Activated CD4-positive, alpha-beta T cell treated with anti-CD3 and anti-CD28 coated beads for 36 hours (primary cell): ENCODE measurements around the gene SCN3A. TPM values are rescaled to one million over a fixed set of nuclear protein-coding genes. Genes with fewer than 3 reads are reported as not detected.

Experiments
- ATAC-seq: fragments of 200-7000 bp; cut with Tn5 transposase; one replicate; pipeline ENCODE4 v1.10.0; 2021; ENCODE audit warnings: mild to moderate bottlenecking, moderate library complexity
- CTCF ChIA-PET: fragments of 350-600 bp; sonication (Branson Sonifier 250); formaldehyde crosslinking; loops from one replicate; lab custom pipeline; 2021; ENCODE audit warnings: antibody characterized with exemption; lab: Charles Lee
- POLR2A ChIA-PET: fragments of 350-600 bp; sonication (Branson Sonifier 250); formaldehyde crosslinking; loops from one replicate; lab custom pipeline; 2021; ENCODE audit warnings: antibody characterized with exemption, inconsistent platforms; lab: Charles Lee
- DNase-seq: peaks from one replicate; pipeline ENCODE4 v3.0.0-alpha.2; 2020
- H3K27ac Mint-ChIP-seq: one replicate; pipeline ENCODE4 v1.8.0; 2021; ENCODE audit warnings: mixed read lengths
- H3K27me3 Mint-ChIP-seq: one replicate; pipeline ENCODE4 v1.8.0; 2021; ENCODE audit warnings: mixed read lengths
- H3K36me3 Mint-ChIP-seq: one replicate; pipeline ENCODE4 v1.8.0; 2021; ENCODE audit warnings: low read depth, mixed read lengths
- H3K4me1 Mint-ChIP-seq: one replicate; pipeline ENCODE4 v1.8.0; 2021; ENCODE audit warnings: mixed read lengths
- H3K4me3 Mint-ChIP-seq: one replicate; pipeline ENCODE4 v1.8.0; 2021; ENCODE audit warnings: mild to moderate bottlenecking, moderate library complexity, mixed read lengths
- H3K9me3 Mint-ChIP-seq: one replicate; pipeline ENCODE4 v1.8.0; 2021; ENCODE audit warnings: low read depth, mixed read lengths
- intact Hi-C, 2 experiments: fragments of 100-400 bp; cut with DNase I in 1 of 2; cut with micrococcal nuclease in 1 of 2; formaldehyde crosslinking; loops; one replicate each; pipeline versions ENCODE4 v1.14.2 to v1.15.1; 2022 to 2024; cut with DNase I, micrococcal nuclease
- total RNA-seq, 2 experiments: library from RNA; stranded (reverse); gene quantifications; one replicate each; pipeline ENCODE4 v1.2.3, GENCODE V29; 2021

SCN3A gene
- total RNA-seq, 2 experiments from 2014 or later = 0.23 to 0.30 TPM

DNA sequence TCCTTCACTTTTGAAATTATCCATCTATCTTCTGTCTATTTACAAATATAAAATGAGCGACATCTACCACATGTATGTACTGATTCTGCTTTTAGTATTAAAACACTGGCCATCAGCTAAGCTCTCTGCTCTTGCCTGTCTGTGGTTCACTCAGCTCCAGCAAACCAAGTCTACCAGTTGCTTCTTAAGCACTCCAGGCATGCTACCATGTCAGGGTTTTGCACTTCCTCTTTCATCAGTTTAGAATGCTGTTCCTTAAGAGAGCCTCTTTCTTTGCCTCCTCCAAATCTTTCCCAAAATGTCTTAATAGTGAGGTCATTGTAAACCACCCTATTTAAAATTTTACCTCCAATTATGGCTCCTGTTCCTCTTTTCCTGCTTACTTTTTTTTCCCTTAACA is 59.5 kb downstream of the SCN3A start:
- H3K9me3 Mint-ChIP-seq = no peaks in the 10 kb centered on the region
- intact Hi-C loops = loop anchor here (5.0 kb wide), 1 partner anchor 58 kb away; the partner anchor contains the start of gene SCN3A (in 2 of the 2)
- peaks cover 1% of the 10 kb centered on the region for H3K27me3 Mint-ChIP-seq
- DNase-seq = no peak
- CTCF ChIA-PET = no interaction called here
- peaks cover 2% of the 10 kb centered on the region for H3K4me1 Mint-ChIP-seq
- POLR2A ChIA-PET = no interaction called here
- no peak overlapping the region for H3K4me3 Mint-ChIP-seq
- ATAC-seq = no peak
- no peak overlapping the region for H3K27ac Mint-ChIP-seq
- no peaks in the 10 kb centered on the region for H3K36me3 Mint-ChIP-seq

DNA sequence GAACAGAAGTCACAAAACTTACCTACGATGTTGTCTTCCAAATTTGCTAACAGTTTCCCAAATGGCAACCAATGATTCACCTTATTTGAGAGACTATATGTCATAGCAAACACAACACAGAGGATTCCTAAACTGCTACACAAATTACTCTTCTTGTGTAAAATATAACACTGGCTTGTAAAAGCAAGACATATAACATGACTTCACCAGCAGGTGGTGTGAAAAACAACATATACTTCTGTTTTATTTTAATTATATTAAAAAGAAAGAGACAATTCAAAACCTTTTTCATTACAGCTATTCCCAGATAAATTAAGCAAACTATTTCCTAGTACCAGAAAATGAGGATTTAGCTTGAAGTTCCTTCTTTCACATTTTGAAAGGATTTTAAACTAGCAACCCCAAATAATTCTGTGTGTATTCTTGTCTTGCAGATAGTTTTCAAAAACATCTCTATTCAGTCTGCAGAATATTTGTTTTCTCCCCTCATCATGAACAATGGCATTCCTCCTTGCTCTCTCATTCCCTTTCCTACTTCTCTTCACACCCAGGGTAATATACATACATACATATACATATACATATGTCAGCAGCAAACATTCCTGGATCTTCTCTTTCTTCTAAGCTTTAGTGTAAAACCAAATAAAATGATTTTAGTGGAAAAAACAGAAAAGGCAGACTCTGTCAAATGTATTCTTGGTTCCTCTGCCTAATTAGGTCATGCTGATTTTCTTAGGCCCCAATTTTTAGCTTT is 62.1 kb downstream of the SCN3A start:
- Mint-ChIP-seq H3K27me3 (peaks cover under 1% of the 10 kb centered on the region), H3K9me3 (no peaks in the 10 kb centered on the region), H3K36me3 (no peaks in the 10 kb centered on the region), H3K27ac (no peak overlapping the region), H3K4me1 (no peaks in the 10 kb centered on the region), H3K4me3 (no peak overlapping the region)
- CTCF ChIA-PET = interaction anchor here (0.8 to 1.0 kb wide), 2 partner anchors 21 to 62 kb away, joined by 3 to 6 read pairs; partner anchors contain the start of gene SCN3A
- intact Hi-C loops = loop anchor here (5.0 kb wide), 1 partner anchor 61 kb away; the partner anchor contains the start of gene SCN3A (in 2 of the 2)
- POLR2A ChIA-PET = no interaction called here
- DNase-seq (no peak), ATAC-seq (no peak)

DNA sequence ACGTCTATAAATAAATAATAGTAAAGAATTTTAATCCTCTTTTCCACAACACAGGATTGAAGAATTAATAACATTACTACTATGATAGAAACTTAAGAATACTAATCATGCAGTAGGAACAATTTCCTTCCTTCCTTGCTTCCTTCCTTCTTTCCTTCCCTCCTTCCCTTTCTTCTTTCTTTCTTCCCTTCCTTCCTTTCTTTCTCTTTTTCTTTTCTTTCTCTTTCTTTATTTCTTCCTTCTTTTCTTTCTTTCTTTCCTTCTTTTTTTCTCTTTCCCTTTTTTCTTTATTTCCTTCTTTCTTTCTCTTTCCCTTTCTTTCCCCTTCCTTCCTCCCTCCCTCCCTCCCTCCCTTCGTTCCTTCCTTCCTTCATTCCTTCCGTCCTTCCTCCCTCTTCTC is 77.6 kb downstream of the SCN3A start:
- DNase-seq (no peak), ATAC-seq (no peak)
- Mint-ChIP-seq H3K4me1 (no peaks in the 10 kb centered on the region), H3K4me3 (no peak overlapping the region), H3K36me3 (no peaks in the 10 kb centered on the region), H3K9me3 (peaks cover 2% of the 10 kb centered on the region), H3K27ac (no peak overlapping the region), H3K27me3 (no peaks in the 10 kb centered on the region)
- intact Hi-C loops = no loop called here
- CTCF ChIA-PET = no interaction called here
- POLR2A ChIA-PET = no interaction called here

DNA sequence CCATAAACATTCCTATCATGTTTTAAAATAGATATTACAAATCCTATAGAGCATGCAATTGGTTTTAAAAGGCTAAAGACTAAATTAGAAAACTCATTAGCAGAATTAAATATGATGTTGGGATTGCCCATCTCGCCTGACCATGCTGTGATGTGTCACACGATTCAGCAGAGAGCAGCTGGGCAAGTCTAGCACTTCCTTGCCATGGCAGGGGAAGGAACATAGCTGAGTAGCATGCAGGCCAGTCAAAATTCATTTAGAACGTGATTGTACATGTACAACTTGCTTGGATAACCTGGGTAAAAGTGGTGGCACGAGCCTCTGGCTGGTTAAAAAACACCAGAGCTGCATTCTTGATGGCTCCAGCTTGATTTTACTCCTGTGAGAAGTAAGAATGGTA is 81.3 kb downstream of the SCN3A start:
- H3K36me3 Mint-ChIP-seq = no peaks in the 10 kb centered on the region
- no peaks in the 10 kb centered on the region for H3K4me1 Mint-ChIP-seq
- no peaks in the 10 kb centered on the region for H3K27me3 Mint-ChIP-seq
- no peak overlapping the region for H3K27ac Mint-ChIP-seq
- no peak overlapping the region for H3K4me3 Mint-ChIP-seq
- CTCF ChIA-PET = no interaction called here
- H3K9me3 Mint-ChIP-seq = no peaks in the 10 kb centered on the region
- intact Hi-C loops = no loop called here
- ATAC-seq = no peak
- POLR2A ChIA-PET = no interaction called here
- DNase-seq = no peak

DNA sequence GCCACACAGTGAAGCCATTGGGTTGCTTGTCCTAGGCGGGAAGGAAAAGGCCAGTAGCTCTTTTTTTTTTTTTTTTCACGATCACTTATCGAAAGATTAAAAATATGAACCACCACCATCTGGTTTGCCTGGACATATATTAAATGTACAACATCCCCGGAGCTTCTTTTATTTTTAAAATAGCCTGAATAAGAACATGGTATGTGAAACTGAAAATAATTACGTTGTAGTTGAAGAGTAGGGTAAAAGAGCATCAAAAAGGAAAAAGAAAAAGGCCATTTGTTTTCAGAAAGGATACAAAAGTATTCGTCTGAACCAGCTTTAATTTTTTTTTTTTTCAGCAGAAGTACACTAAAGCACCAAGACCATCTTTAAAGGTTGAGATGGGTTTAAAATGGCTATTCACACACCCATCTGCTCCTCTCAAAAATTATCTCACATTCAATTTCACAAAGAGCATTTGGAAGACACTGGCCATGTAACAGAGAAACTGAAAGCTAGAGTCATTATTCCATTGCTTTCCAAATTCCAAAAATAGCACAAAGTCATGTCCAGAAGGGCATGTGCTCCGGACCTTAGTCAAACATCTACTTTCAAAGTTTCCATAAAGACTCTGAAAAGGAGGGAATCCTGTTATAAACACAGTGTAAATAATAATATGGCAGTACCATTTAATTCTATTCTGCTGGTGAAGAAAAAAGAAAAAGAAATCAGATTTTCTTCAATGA is 82.9 kb downstream of the SCN3A start:
- CTCF ChIA-PET = no interaction called here
- H3K9me3 Mint-ChIP-seq = no peaks in the 10 kb centered on the region
- no peak for ATAC-seq

DNA sequence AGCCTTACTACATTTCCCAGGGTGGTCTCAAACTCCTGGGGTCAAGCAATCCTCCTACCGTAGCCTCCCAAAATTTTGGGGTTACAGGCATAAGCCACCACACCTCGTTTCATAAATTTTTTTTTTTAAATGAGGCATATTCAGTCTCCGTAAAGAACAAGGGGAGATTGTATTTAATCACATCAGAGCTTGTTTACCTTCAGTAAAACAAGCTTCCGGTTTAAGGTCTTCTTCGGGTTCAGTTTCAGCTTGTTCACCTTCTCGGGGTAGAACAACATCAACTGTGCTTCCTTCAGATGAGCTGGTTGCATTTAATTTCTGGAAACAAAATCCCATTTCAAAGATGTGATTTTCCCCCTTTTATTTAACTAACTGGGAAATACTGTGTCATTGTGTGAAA is 88.6 kb downstream of the SCN3A start:
- no peaks in the 10 kb centered on the region for H3K27me3 Mint-ChIP-seq
- no peak for DNase-seq
- intact Hi-C loops = no loop called here

More for the DNA sequence above, 82.9 kb downstream of the SCN3A start:
- no peaks in the 10 kb centered on the region for H3K36me3 Mint-ChIP-seq
- intact Hi-C loops = no loop called here
- no peaks in the 10 kb centered on the region for H3K27me3 Mint-ChIP-seq
- no peak overlapping the region for H3K27ac Mint-ChIP-seq
- no peak for DNase-seq
- no peaks in the 10 kb centered on the region for H3K4me1 Mint-ChIP-seq
- POLR2A ChIA-PET = no interaction called here
- H3K4me3 Mint-ChIP-seq = no peak overlapping the region

DNA sequence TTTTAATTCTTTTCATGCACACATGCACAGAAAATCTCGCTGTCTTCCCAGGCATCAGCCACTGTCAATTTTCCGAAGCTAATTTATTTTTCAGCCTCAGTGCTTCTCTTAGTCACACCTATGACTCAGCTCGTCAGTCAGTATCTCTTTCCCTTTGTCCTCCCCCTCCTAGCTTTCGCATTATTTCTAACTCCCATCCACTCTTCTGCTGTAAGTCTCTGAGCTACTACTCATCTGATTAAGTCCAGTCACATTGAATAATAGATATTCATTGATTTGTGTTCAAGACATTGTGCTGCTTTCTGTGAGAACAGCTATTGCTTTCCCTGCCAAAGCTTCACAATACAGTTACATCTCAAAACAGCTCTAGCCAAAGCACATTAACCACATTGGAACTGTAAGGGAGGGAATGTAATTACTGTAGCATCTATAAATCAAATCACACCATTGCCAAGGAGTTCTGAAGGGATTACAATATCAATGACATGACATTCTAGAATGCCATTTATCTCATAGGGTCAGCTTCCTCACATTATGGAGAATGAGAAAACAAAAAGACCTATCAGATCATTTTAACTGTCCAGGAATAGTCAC is 89.4 kb downstream of the SCN3A start:
- POLR2A ChIA-PET = no interaction called here
- no peaks in the 10 kb centered on the region for H3K9me3 Mint-ChIP-seq
- no peak overlapping the region for H3K4me3 Mint-ChIP-seq
- H3K36me3 Mint-ChIP-seq = no peaks in the 10 kb centered on the region
- ATAC-seq (no peak), DNase-seq (no peak)
- no peaks in the 10 kb centered on the region for H3K27me3 Mint-ChIP-seq
- CTCF ChIA-PET = interaction anchor here (1.9 kb wide), 1 partner anchor 98 kb away, joined by 4 read pairs; no protein-coding TSS in a partner anchor
- H3K27ac Mint-ChIP-seq = no peak overlapping the region
- H3K4me1 Mint-ChIP-seq = peaks cover 3% of the 10 kb centered on the region
- intact Hi-C loops = no loop called here

More for the DNA sequence above, 88.6 kb downstream of the SCN3A start:
- Mint-ChIP-seq H3K36me3 (no peaks in the 10 kb centered on the region), H3K9me3 (no peaks in the 10 kb centered on the region), H3K4me3 (no peak overlapping the region), H3K27ac (no peak overlapping the region), H3K4me1 (no peaks in the 10 kb centered on the region)
- POLR2A ChIA-PET = no interaction called here
- CTCF ChIA-PET = interaction anchor here (1.9 kb wide), 1 partner anchor 99 kb away, joined by 4 read pairs; no protein-coding TSS in a partner anchor
- no peak for ATAC-seq

DNA sequence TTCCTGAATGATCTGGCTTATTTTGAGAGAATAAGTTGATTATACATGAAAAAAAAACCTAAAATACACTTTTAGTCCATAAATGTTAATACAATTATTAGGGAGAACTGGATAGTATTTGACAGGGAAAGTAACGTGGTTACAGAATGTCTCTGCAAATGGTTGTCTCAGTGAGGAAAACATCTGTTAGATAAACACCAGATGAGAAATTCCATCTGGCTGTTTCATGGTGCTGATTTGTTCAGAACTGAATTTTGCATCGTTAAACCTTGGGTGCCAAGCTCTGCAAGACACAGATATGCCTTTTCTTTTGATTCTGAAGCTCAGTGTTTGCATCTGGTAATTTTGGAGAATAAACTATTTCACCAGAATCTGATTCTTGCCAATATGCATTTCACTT is 90.4 kb downstream of the SCN3A start:
- Mint-ChIP-seq H3K36me3 (no peaks in the 10 kb centered on the region), H3K27ac (no peak overlapping the region), H3K27me3 (no peaks in the 10 kb centered on the region), H3K9me3 (no peaks in the 10 kb centered on the region), H3K4me1 (peaks cover 3% of the 10 kb centered on the region), H3K4me3 (no peak overlapping the region)
- ATAC-seq (no peak), DNase-seq (no peak)
- intact Hi-C loops = no loop called here
- POLR2A ChIA-PET = no interaction called here
- CTCF ChIA-PET = no interaction called here

DNA sequence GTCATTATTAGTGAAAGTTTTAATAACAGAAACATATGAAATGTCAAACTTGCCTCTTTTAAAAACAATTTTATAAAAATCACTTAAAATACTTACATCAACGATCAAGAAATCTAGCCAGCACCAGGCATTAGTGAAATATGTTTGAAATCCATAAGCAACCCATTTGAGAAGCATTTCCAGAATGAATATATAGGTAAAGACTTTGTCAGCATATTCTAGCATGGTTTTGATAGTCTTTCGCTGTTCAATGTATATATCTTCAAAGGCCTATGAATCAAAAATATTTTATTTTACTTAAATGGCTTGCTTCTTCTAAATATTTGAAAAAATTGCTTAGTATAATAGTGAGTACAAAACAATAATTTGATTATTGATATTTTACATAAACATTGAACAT is 91.1 kb downstream of the SCN3A start:
- POLR2A ChIA-PET = no interaction called here
- no peak overlapping the region for H3K27ac Mint-ChIP-seq
- ATAC-seq = no peak
- CTCF ChIA-PET = no interaction called here
- H3K4me1 Mint-ChIP-seq = peaks cover 3% of the 10 kb centered on the region
- H3K9me3 Mint-ChIP-seq = no peaks in the 10 kb centered on the region
- no peak for DNase-seq
- H3K36me3 Mint-ChIP-seq = no peaks in the 10 kb centered on the region
- intact Hi-C loops = no loop called here
- no peaks in the 10 kb centered on the region for H3K27me3 Mint-ChIP-seq
- no peak overlapping the region for H3K4me3 Mint-ChIP-seq

DNA sequence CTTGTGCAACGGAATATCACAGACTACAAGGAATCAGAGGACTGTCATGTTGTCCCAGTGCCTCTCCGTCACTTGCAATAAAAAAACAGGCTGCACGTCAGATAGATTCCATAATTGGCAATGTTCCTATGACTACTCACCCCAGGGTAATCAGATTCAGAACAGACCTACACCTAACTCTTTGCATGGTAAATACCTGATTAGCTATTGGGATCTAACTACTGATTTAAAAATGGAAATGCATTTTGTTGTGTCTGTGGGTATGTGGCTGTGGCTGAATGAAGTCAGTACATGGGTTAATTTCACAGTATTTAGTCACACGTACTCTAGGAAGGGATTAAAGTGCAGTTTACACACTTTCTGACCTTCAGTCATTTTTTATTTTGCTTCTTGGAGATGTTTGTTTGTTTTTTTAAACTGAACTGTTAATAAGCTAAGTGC is 91.7 kb downstream of the SCN3A start:
- H3K27me3 Mint-ChIP-seq = no peaks in the 10 kb centered on the region
- CTCF ChIA-PET = no interaction called here
- H3K27ac Mint-ChIP-seq = no peak overlapping the region
- no peak for DNase-seq
- no peak overlapping the region for H3K4me3 Mint-ChIP-seq
- ATAC-seq = no peak
- H3K9me3 Mint-ChIP-seq = no peaks in the 10 kb centered on the region
- intact Hi-C loops = no loop called here
- POLR2A ChIA-PET = no interaction called here
- H3K4me1 Mint-ChIP-seq = peaks cover 3% of the 10 kb centered on the region
- no peaks in the 10 kb centered on the region for H3K36me3 Mint-ChIP-seq

DNA sequence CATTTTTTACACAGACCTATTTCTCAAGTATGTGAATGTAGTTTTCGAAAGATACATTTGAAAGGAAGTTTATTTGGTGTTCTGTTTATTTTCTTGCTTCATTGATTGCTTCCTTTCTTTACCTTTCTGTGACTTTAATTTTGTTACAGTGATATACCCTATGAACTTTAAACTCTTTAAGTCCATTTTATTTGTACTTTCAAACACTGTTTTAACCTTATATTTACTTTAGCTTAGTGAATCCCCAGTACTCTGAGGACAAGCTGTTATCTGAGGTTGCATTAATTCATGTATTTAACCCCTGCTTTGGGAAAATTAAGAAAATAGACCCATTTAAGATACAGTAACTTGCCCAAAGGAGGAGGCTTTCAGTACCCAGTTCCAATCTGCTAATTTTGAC is 93.5 kb downstream of the SCN3A start:
- ChIA-PET POLR2A (no interaction called here), CTCF (interaction anchor here (0.7 to 1.0 kb wide), 2 partner anchors 9 to 273 kb away, joined by 3 to 4 read pairs; no protein-coding TSS in a partner anchor)
- intact Hi-C loops = no loop called here
- no peak for DNase-seq
- H3K27ac Mint-ChIP-seq = no peak overlapping the region
- peaks cover 3% of the 10 kb centered on the region for H3K4me1 Mint-ChIP-seq
- H3K27me3 Mint-ChIP-seq = no peaks in the 10 kb centered on the region
- H3K36me3 Mint-ChIP-seq = no peaks in the 10 kb centered on the region
- no peaks in the 10 kb centered on the region for H3K9me3 Mint-ChIP-seq
- H3K4me3 Mint-ChIP-seq = no peak overlapping the region
- no peak for ATAC-seq
